Spleen (tissue), 11 donors: Measurements from ENCODE around the gene SLC4A9. TPM values are rescaled to one million over a fixed set of nuclear protein-coding genes. Genes with fewer than 3 reads are reported as not detected.
A peak's percentile ranks its signal among the peaks of the same experiment; 100 is the strongest.

Source experiments
- DNase-seq: peaks from one replicate; pipeline ENCODE4 v3.0.0-alpha.2; 2020
- H3K27ac ChIP-seq, 8 donors: fragments of 200-600 bp; sonication (generic) in 7 of 8; 1 replicate in 4 of 8; 2 replicates in 4 of 8; pipeline versions ENCODE4 v1.5.0 to v1.8.0; 2016 to 2021; ENCODE audit warnings: inconsistent platforms in 4 of 8, mild to moderate bottlenecking in 4 of 8, moderate library complexity in 1 of 8
- H3K27me3 ChIP-seq, 7 donors: fragments of 200-600 bp; sonication (generic) in 6 of 7; replicated peaks in 1 of 7; 1 replicate in 4 of 7; 2 replicates in 3 of 7; pipeline versions ENCODE4 v1.5.0 to v1.8.0; 2016 to 2021; ENCODE audit warnings: inconsistent platforms in 3 of 7, mild to moderate bottlenecking in 1 of 7
- H3K36me3 ChIP-seq, 6 donors: fragments of 200-600 bp; sonication (generic) in 5 of 6; 1 replicate in 4 of 6; 2 replicates in 2 of 6; pipeline versions ENCODE4 v1.5.0 to v1.8.0; 2016 to 2021; ENCODE audit warnings: inconsistent platforms in 2 of 6
- H3K4me1 ChIP-seq, 6 donors: fragments of 200-600 bp; sonication (generic) in 5 of 6; 1 replicate in 3 of 6; 2 replicates in 3 of 6; pipeline versions ENCODE4 v1.5.0 to v1.8.0; 2016 to 2021; ENCODE audit warnings: inconsistent platforms in 3 of 6
- H3K4me3 ChIP-seq, 8 donors: fragments of 200-600 bp; sonication (generic) in 7 of 8; 1 replicate in 4 of 8; 2 replicates in 4 of 8; pipeline versions ENCODE4 v1.5.0 to v1.8.0; 2016 to 2021; ENCODE audit warnings: inconsistent platforms in 4 of 8, mild to moderate bottlenecking in 4 of 8, moderate library complexity in 2 of 8
- H3K9me3 ChIP-seq, 8 donors: fragments of 200-600 bp; sonication (generic) in 7 of 8; 1 replicate in 4 of 8; 2 replicates in 4 of 8; pipeline versions ENCODE4 v1.5.0 to v1.8.0; 2016 to 2021; ENCODE audit warnings: inconsistent platforms in 4 of 8
- CTCF ChIP-seq, 11 experiments: fragments of 200-600 bp in 7 of 11; fragments of 450-650 bp in 4 of 11; sonication (generic) in 4 of 11; IDR thresholded peaks in 8 of 11; conservative IDR thresholded peaks in 3 of 11; 1 replicate in 7 of 11; 2 replicates in 4 of 11; pipeline versions ENCODE4 v1.4.0 to v1.8.0; 2016 to 2021; ENCODE audit warnings: antibody characterized with exemption in 11 of 11, inconsistent platforms in 4 of 11, mild to moderate bottlenecking in 1 of 11
- POLR2A ChIP-seq, 3 donors: fragments of 450-650 bp; IDR thresholded peaks; one replicate each; pipeline ENCODE4 v1.5.1; 2017; ENCODE audit warnings: antibody characterized with exemption in 3 of 3, mild to moderate bottlenecking in 1 of 3
- POLR2AphosphoS5 ChIP-seq, 3 donors: sonication (generic); formaldehyde crosslinking; IDR thresholded peaks; one replicate each; pipeline ENCODE4 v1.5.1; 2017; ENCODE audit warnings: antibody characterized with exemption in 3 of 3
- WGBS, 5 donors: extraction: QIAGEN DNeasy Blood & Tissue Kit in 3 of 5; methylation state at CpG; one replicate each; pipeline versions ENCODE4 v1.1.5 to v1.1.7; 2013 to 2018; 5-methylcytosine and 5-hydroxymethylcytosine counted together
- intact Hi-C: fragments of 100-400 bp; cut with DNase I; formaldehyde crosslinking; loops from one replicate; pipeline ENCODE4 v1.15.0; 2023; ENCODE audit warnings: low total_unique reads
- polyA plus RNA-seq, 3 donors: library from polyadenylated mRNA; stranded (reverse); fragments of 200-250 nt; gene quantifications; one replicate each; pipeline ENCODE4 v1.2.1, GENCODE V29; 2013
- total RNA-seq, 7 donors: library from RNA; depleted of rRNA in 3 of 7; stranded (reverse); fragments of >200 nt in 3 of 7; fragmentation: NEBNext Ultra II Directional in 4 of 7; extraction: Animal tissue kit (Norgen Biotek cat#: 25700) in 4 of 7; gene quantifications; one replicate each; pipeline versions ENCODE4 v1.1.0 to v1.2.1, GENCODE V29; 2016 to 2021
- donor health status: healthy with polysubstance abuse.
- donor health status: DM: no; HTN: no; CAD: no; lungs with moderate emphysema.
- donor health status: DM: no; HTN: no; CAD: no.
- donor health status: Bipolar disorder and iron deficiency.
- donor health status: healthy.
- donor health status: DM: no; HTN: no; CAD: no.
- donor health status: DM: yes; HTN: yes; CAD: no.

SLC4A9 gene
- total and polyA plus RNA-seq, 10 donors = 0.03 to 0.54 (median 0.10) TPM; not detected in 3

GRCh38 chr5:140349244-140349643 is 10.8 kb upstream of the SLC4A9 start:
- H3K9me3 ChIP-seq = no peaks in the 10 kb centered on the region
- WGBS, 5 donors = 86 to 98% (median 91%) methylated on average over 2 of the region's 2 CpGs
- no peaks in the 10 kb centered on the region for H3K36me3 ChIP-seq
- H3K4me3 ChIP-seq = no peak overlapping the region
- peaks cover 0 to 40% (median 0%) of the 10 kb centered on the region in 7 donors for H3K27me3 ChIP-seq
- peaks cover 12 to 50% (median 36%) of the 10 kb centered on the region in 6 donors for H3K4me1 ChIP-seq
- DNase-seq = no peak
- H3K27ac ChIP-seq = no peak overlapping the region
- intact Hi-C loops = no loop called here
- TF ChIP-seq POLR2A (IDR thresholded peaks at IDR 0.05) (no peak), POLR2AphosphoS5 (IDR thresholded peaks at IDR 0.05) (no peak), CTCF (IDR thresholded peaks at IDR 0.05 in 8 of 11, conservative IDR thresholded peaks at IDR 0.05 in 3 of 11) (no peak)

- H3K9me3 ChIP-seq = no peaks in the 10 kb centered on the region
- H3K36me3 ChIP-seq = no peaks in the 10 kb centered on the region
- peaks cover 0 to 32% (median 0%) of the 10 kb centered on the region in 7 donors for H3K27me3 ChIP-seq
- intact Hi-C loops = loop anchor here (5.0 kb wide), 1 partner anchor 104 kb away; no protein-coding TSS in a partner anchor
- H3K4me1 ChIP-seq = peaks cover 11 to 30% (median 18%) of the 10 kb centered on the region in 6 donors
- TF ChIP-seq POLR2AphosphoS5 (IDR thresholded peaks at IDR 0.05) (no peak), CTCF (IDR thresholded peaks at IDR 0.05 in 8 of 11, conservative IDR thresholded peaks at IDR 0.05 in 3 of 11) (peak; percentile 75 to 90 (median 86))
- H3K27ac ChIP-seq = no peak overlapping the region
- no peak for DNase-seq
- 4 to 8% (median 6%) methylated on average over 5 of the region's 5 CpGs for WGBS, 5 donors
- no peak overlapping the region for H3K4me3 ChIP-seq
Measured at GRCh38 chr5:140351609-140352334, 8.2 kb upstream of the SLC4A9 start.

- TF ChIP-seq POLR2AphosphoS5 (IDR thresholded peaks at IDR 0.05) (no peak), POLR2A (IDR thresholded peaks at IDR 0.05) (no peak), CTCF (IDR thresholded peaks at IDR 0.05 in 8 of 11, conservative IDR thresholded peaks at IDR 0.05 in 3 of 11) (no peak)
- no peak for DNase-seq
- intact Hi-C loops = no loop called here
- Histone ChIP-seq H3K4me3 (no peak overlapping the region), H3K27ac (no peak overlapping the region), H3K36me3 (no peaks in the 10 kb centered on the region), H3K9me3 (no peaks in the 10 kb centered on the region), H3K4me1 (peaks cover 8 to 27% (median 17%) of the 10 kb centered on the region in 6 donors), H3K27me3 (peaks cover 0 to 17% (median 0%) of the 10 kb centered on the region in 7 donors)
- WGBS, 5 donors = 46 to 74% (median 66%) methylated on average over 7 of the region's 7 CpGs
Measured at GRCh38 chr5:140355546-140355945, 4.4 kb upstream of the SLC4A9 start.
